WTC11 (cell line): ENCODE data around the gene MRPL11. TPM values are rescaled to one million over a fixed set of nuclear protein-coding genes. Genes with fewer than 3 reads are reported as not detected.
A peak's percentile ranks its signal among the peaks of the same experiment; 100 is the strongest.

Experiments used
- CBFB ChIP-seq: sonication (generic); formaldehyde crosslinking; IDR thresholded peaks from 2 replicates; pipeline ENCODE4 v1.8.1; 2022; ENCODE audit warnings: mild to moderate bottlenecking, low read depth, missing genetic modification reagents
- CDX4 ChIP-seq: fragments of 250-450 bp; sonication (Bioruptor Pico); IDR thresholded peaks from 2 replicates; pipeline ENCODE4 v1.9.0; 2021; ENCODE audit warnings: moderate library complexity, mild to moderate bottlenecking, inconsistent platforms, borderline replicate concordance
- ELF4 ChIP-seq: sonication (generic); formaldehyde crosslinking; IDR thresholded peaks from 2 replicates; pipeline ENCODE4 v1.8.1; 2022; ENCODE audit warnings: low read depth, mild to moderate bottlenecking, moderate library complexity, missing genetic modification reagents
- FOXP1 ChIP-seq: sonication (generic); formaldehyde crosslinking; IDR thresholded peaks from 2 replicates; pipeline ENCODE4 v1.8.0; 2022; ENCODE audit warnings: missing genetic modification reagents, mild to moderate bottlenecking, moderate library complexity, borderline replicate concordance
- GRHL2 ChIP-seq: fragments of 250-450 bp; sonication (Bioruptor Pico); IDR thresholded peaks from 2 replicates; pipeline ENCODE4 v1.8.0; 2022; ENCODE audit warnings: mild to moderate bottlenecking, moderate library complexity; ENCODE audit not compliant: insufficient replicate concordance, severe bottlenecking
- IRF2 ChIP-seq: sonication (generic); formaldehyde crosslinking; IDR thresholded peaks from 2 replicates; pipeline ENCODE4 v1.8.0; 2022; ENCODE audit warnings: low read depth, missing genetic modification reagents, borderline replicate concordance
- MYBL2 ChIP-seq: sonication (generic); formaldehyde crosslinking; IDR thresholded peaks from 2 replicates; pipeline ENCODE4 v1.8.1; 2023; ENCODE audit warnings: mild to moderate bottlenecking, moderate library complexity, missing genetic modification reagents
- NFE2L1 ChIP-seq: sonication (generic); formaldehyde crosslinking; IDR thresholded peaks from 2 replicates; pipeline ENCODE4 v1.8.1; 2023; ENCODE audit warnings: missing genetic modification reagents
- NR1H2 ChIP-seq: sonication (generic); formaldehyde crosslinking; IDR thresholded peaks from 2 replicates; pipeline ENCODE4 v1.9.0; 2021; ENCODE audit warnings: mild to moderate bottlenecking, moderate library complexity, missing genetic modification reagents
- NR2C2 ChIP-seq: sonication (generic); formaldehyde crosslinking; IDR thresholded peaks from 2 replicates; pipeline ENCODE4 v1.8.0; 2022; ENCODE audit warnings: mild to moderate bottlenecking, missing genetic modification reagents
- PREB ChIP-seq: sonication (generic); formaldehyde crosslinking; IDR thresholded peaks from 2 replicates; pipeline ENCODE4 v1.8.1; 2022; ENCODE audit warnings: mild to moderate bottlenecking, missing genetic modification reagents, moderate library complexity, borderline replicate concordance
- RORB ChIP-seq: fragments of 250-450 bp; sonication (Bioruptor Pico); IDR thresholded peaks from 2 replicates; pipeline ENCODE4 v1.9.0; 2021; ENCODE audit warnings: mild to moderate bottlenecking
- SOX15 ChIP-seq: fragments of 250-450 bp; sonication (Bioruptor Pico); IDR thresholded peaks from 2 replicates; pipeline ENCODE4 v1.9.0; 2021; ENCODE audit warnings: mild to moderate bottlenecking
- TEAD1 ChIP-seq: sonication (generic); formaldehyde crosslinking; IDR thresholded peaks from 2 replicates; pipeline ENCODE4 v1.8.0; 2022; ENCODE audit warnings: mild to moderate bottlenecking, missing genetic modification reagents
- ZNF219 ChIP-seq: sonication (generic); formaldehyde crosslinking; IDR thresholded peaks from 2 replicates; pipeline ENCODE4 v1.8.0; 2023; ENCODE audit warnings: missing genetic modification reagents, mild to moderate bottlenecking, borderline replicate concordance
- ZNF416 ChIP-seq: fragments of 250-450 bp; sonication (Bioruptor Pico); IDR thresholded peaks from 2 replicates; pipeline ENCODE4 v1.9.0; 2021; ENCODE audit warnings: mild to moderate bottlenecking, inconsistent platforms
- ZNF512 ChIP-seq: sonication (generic); formaldehyde crosslinking; IDR thresholded peaks from 2 replicates; pipeline ENCODE4 v1.8.1; 2022; ENCODE audit warnings: missing genetic modification reagents, borderline replicate concordance
- total RNA-seq: library from RNA; stranded (reverse); gene quantifications from 3 replicates; pipeline ENCODE4 v1.2.3, GENCODE V29; 2021
- TF ChIP-seq, protein P1 (sequence below): sonication (generic); formaldehyde crosslinking; IDR thresholded peaks from 2 replicates; pipeline ENCODE4 v1.8.1; 2022; ENCODE audit warnings: low read depth, mild to moderate bottlenecking, moderate library complexity, missing genetic modification reagents, borderline replicate concordance
- TF ChIP-seq, protein P2 (sequence below): sonication (generic); formaldehyde crosslinking; IDR thresholded peaks from 2 replicates; pipeline ENCODE4 v1.8.0; 2022; ENCODE audit warnings: missing genetic modification reagents
- TF ChIP-seq, protein P3 (sequence below): sonication (generic); formaldehyde crosslinking; IDR thresholded peaks from 2 replicates; pipeline ENCODE4 v1.8.1; 2022; ENCODE audit warnings: low read depth, missing genetic modification reagents, borderline replicate concordance
- TF ChIP-seq, protein P4 (sequence below): sonication (generic); formaldehyde crosslinking; IDR thresholded peaks from 2 replicates; pipeline ENCODE4 v1.8.1; 2022; ENCODE audit warnings: mild to moderate bottlenecking, moderate library complexity, missing genetic modification reagents
- TF ChIP-seq, protein P5 (sequence below): sonication (generic); formaldehyde crosslinking; IDR thresholded peaks from 2 replicates; pipeline ENCODE4 v1.8.1; 2023; ENCODE audit warnings: mild to moderate bottlenecking, missing genetic modification reagents
- TF ChIP-seq, protein P6 (sequence below): sonication (generic); formaldehyde crosslinking; IDR thresholded peaks from 2 replicates; pipeline ENCODE4 v1.8.0; 2023; ENCODE audit warnings: missing genetic modification reagents
- TF ChIP-seq, protein P7 (sequence below): sonication (generic); formaldehyde crosslinking; IDR thresholded peaks from 2 replicates; pipeline ENCODE4 v1.8.1; 2023; ENCODE audit warnings: mild to moderate bottlenecking, missing genetic modification reagents, moderate library complexity

MRPL11 gene
- total RNA-seq, 1 experiment from 2014 or later: 137 TPM

GRCh38 chr11:66421492-66422205, 17.0 kb downstream of the MRPL11 start (continued):
- peak; percentile 99 for TF ChIP-seq ZNF416 (CRISPR knock-in tag)
- TF ChIP-seq, protein P1, sequence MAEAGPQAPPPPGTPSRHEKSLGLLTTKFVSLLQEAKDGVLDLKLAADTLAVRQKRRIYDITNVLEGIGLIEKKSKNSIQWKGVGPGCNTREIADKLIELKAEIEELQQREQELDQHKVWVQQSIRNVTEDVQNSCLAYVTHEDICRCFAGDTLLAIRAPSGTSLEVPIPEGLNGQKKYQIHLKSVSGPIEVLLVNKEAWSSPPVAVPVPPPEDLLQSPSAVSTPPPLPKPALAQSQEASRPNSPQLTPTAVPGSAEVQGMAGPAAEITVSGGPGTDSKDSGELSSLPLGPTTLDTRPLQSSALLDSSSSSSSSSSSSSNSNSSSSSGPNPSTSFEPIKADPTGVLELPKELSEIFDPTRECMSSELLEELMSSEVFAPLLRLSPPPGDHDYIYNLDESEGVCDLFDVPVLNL (CRISPR knock-in tag): peak; percentile 100
- TF ChIP-seq, protein P2, sequence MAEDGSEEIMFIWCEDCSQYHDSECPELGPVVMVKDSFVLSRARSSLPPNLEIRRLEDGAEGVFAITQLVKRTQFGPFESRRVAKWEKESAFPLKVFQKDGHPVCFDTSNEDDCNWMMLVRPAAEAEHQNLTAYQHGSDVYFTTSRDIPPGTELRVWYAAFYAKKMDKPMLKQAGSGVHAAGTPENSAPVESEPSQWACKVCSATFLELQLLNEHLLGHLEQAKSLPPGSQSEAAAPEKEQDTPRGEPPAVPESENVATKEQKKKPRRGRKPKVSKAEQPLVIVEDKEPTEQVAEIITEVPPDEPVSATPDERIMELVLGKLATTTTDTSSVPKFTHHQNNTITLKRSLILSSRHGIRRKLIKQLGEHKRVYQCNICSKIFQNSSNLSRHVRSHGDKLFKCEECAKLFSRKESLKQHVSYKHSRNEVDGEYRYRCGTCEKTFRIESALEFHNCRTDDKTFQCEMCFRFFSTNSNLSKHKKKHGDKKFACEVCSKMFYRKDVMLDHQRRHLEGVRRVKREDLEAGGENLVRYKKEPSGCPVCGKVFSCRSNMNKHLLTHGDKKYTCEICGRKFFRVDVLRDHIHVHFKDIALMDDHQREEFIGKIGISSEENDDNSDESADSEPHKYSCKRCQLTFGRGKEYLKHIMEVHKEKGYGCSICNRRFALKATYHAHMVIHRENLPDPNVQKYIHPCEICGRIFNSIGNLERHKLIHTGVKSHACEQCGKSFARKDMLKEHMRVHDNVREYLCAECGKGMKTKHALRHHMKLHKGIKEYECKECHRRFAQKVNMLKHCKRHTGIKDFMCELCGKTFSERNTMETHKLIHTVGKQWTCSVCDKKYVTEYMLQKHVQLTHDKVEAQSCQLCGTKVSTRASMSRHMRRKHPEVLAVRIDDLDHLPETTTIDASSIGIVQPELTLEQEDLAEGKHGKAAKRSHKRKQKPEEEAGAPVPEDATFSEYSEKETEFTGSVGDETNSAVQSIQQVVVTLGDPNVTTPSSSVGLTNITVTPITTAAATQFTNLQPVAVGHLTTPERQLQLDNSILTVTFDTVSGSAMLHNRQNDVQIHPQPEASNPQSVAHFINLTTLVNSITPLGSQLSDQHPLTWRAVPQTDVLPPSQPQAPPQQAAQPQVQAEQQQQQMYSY: peak; percentile 96
- peak; percentile 100 for TF ChIP-seq TEAD1
- TF ChIP-seq, protein P3, sequence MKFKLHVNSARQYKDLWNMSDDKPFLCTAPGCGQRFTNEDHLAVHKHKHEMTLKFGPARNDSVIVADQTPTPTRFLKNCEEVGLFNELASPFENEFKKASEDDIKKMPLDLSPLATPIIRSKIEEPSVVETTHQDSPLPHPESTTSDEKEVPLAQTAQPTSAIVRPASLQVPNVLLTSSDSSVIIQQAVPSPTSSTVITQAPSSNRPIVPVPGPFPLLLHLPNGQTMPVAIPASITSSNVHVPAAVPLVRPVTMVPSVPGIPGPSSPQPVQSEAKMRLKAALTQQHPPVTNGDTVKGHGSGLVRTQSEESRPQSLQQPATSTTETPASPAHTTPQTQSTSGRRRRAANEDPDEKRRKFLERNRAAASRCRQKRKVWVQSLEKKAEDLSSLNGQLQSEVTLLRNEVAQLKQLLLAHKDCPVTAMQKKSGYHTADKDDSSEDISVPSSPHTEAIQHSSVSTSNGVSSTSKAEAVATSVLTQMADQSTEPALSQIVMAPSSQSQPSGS (CRISPR knock-in tag): peak; percentile 100
- peak; percentile 82; the same call in 1 of the 2 replicates for TF ChIP-seq CDX4 (CRISPR knock-in tag)
- TF ChIP-seq, protein P4, sequence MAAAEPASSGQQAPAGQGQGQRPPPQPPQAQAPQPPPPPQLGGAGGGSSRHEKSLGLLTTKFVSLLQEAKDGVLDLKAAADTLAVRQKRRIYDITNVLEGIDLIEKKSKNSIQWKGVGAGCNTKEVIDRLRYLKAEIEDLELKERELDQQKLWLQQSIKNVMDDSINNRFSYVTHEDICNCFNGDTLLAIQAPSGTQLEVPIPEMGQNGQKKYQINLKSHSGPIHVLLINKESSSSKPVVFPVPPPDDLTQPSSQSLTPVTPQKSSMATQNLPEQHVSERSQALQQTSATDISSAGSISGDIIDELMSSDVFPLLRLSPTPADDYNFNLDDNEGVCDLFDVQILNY (CRISPR knock-in tag): peak; percentile 100
- peak; percentile 100 for TF ChIP-seq NFE2L1 (CRISPR knock-in tag)
- TF ChIP-seq SOX15: no peak; the same call in 1 of the 2 replicates
- TF ChIP-seq, protein P5, sequence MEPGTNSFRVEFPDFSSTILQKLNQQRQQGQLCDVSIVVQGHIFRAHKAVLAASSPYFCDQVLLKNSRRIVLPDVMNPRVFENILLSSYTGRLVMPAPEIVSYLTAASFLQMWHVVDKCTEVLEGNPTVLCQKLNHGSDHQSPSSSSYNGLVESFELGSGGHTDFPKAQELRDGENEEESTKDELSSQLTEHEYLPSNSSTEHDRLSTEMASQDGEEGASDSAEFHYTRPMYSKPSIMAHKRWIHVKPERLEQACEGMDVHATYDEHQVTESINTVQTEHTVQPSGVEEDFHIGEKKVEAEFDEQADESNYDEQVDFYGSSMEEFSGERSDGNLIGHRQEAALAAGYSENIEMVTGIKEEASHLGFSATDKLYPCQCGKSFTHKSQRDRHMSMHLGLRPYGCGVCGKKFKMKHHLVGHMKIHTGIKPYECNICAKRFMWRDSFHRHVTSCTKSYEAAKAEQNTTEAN (CRISPR knock-in tag): peak; percentile 100
- peak; percentile 100 for TF ChIP-seq PREB (CRISPR knock-in tag)
- peak; percentile 100 for TF ChIP-seq NR2C2 (CRISPR knock-in tag)
- TF ChIP-seq ZNF512 (CRISPR knock-in tag): peak; percentile 100
- TF ChIP-seq GRHL2 (CRISPR knock-in tag): peak; percentile 81
- TF ChIP-seq, protein P6, sequence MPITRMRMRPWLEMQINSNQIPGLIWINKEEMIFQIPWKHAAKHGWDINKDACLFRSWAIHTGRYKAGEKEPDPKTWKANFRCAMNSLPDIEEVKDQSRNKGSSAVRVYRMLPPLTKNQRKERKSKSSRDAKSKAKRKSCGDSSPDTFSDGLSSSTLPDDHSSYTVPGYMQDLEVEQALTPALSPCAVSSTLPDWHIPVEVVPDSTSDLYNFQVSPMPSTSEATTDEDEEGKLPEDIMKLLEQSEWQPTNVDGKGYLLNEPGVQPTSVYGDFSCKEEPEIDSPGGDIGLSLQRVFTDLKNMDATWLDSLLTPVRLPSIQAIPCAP (CRISPR knock-in tag): peak; percentile 100
- TF ChIP-seq CBFB (CRISPR knock-in tag): peak; percentile 100
- TF ChIP-seq RORB (CRISPR knock-in tag): peak; percentile 93
- TF ChIP-seq, protein P7, sequence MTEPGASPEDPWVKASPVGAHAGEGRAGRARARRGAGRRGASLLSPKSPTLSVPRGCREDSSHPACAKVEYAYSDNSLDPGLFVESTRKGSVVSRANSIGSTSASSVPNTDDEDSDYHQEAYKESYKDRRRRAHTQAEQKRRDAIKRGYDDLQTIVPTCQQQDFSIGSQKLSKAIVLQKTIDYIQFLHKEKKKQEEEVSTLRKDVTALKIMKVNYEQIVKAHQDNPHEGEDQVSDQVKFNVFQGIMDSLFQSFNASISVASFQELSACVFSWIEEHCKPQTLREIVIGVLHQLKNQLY: peak; percentile 100
- peak; percentile 100 for TF ChIP-seq MYBL2 (CRISPR knock-in tag)
- TF ChIP-seq IRF2 (CRISPR knock-in tag): peak; percentile 100
- TF ChIP-seq ZNF219: peak; percentile 100
- peak; percentile 100 for TF ChIP-seq NR1H2 (CRISPR knock-in tag)
- peak; percentile 100 for TF ChIP-seq ELF4 (CRISPR knock-in tag)
- peak; percentile 100 for TF ChIP-seq FOXP1 (CRISPR knock-in tag)
